GM12874 (cell line): ENCODE results near the gene SOX5.

ENCODE experiments used
- TF ChIP-seq, protein P1 (sequence below): IDR thresholded peaks from 2 replicates; pipeline ENCODE4 v1.5.1; 2011; ENCODE audit warnings: low read depth, mild to moderate bottlenecking, control low read depth, low read length, moderate library complexity; ENCODE audit not compliant: insufficient read depth

Gene SOX5

DNA sequence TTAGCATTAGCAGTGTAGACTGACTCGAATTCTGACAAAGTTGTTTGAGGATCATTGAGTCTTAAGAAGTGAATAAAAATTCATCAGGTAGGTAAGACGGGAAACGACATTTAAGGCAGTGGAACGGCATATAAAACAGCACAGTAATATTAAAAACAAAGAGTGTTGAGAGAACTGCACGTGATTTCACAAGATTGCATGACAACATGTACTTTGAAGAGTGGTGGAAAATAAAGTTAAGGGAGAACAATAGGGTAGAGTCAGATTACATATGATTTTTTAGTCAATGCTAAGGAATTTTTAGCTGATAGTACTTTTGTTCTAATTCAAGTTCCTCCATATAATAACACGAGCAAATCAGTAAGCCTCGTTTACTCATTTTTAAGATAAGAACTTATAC, 115.4 kb downstream of the SOX5 start:
- TF ChIP-seq, protein P1, sequence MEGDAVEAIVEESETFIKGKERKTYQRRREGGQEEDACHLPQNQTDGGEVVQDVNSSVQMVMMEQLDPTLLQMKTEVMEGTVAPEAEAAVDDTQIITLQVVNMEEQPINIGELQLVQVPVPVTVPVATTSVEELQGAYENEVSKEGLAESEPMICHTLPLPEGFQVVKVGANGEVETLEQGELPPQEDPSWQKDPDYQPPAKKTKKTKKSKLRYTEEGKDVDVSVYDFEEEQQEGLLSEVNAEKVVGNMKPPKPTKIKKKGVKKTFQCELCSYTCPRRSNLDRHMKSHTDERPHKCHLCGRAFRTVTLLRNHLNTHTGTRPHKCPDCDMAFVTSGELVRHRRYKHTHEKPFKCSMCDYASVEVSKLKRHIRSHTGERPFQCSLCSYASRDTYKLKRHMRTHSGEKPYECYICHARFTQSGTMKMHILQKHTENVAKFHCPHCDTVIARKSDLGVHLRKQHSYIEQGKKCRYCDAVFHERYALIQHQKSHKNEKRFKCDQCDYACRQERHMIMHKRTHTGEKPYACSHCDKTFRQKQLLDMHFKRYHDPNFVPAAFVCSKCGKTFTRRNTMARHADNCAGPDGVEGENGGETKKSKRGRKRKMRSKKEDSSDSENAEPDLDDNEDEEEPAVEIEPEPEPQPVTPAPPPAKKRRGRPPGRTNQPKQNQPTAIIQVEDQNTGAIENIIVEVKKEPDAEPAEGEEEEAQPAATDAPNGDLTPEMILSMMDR = no peak

- TF ChIP-seq, protein P1 = no peak
Measured at GRCh38 chr12:23831739-23832138, 117.7 kb downstream of the SOX5 start.

- TF ChIP-seq, protein P1 = no peak
Measured at GRCh38 chr12:23830210-23830609, 119.3 kb downstream of the SOX5 start.

GRCh38 chr12:23827353-23827752, 122.1 kb downstream of the SOX5 start:
- TF ChIP-seq, protein P1 = no peak

GRCh38 chr12:23824358-23824757, 125.1 kb downstream of the SOX5 start:
- TF ChIP-seq, protein P1 = no peak

GRCh38 chr12:23817345-23817744, 132.1 kb downstream of the SOX5 start:
- TF ChIP-seq, protein P1 = no peak

DNA sequence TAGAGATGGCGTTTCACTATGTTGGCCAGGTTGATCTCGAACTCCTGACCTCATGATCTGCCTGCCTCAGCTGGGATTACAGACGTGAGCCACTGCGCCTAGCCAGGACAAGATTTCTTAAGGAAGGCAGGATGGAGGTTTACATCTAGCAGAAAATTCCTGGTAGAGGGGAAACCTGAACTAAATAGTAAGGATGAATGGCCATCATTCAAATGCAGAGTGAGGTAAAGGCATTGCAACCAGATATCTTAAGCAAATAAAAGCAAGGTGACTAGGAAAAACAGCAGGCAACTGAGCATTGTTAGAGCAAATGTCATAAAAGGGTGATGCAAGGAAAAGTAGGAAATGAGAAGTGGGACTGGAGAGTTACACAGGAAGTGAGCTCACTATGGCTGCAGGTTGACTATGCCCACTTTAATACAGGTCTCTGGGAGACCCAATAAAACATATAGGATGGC, 133.0 kb downstream of the SOX5 start:
- TF ChIP-seq, protein P1 = no peak

- TF ChIP-seq, protein P1 = no peak
Measured at GRCh38 chr12:23815810-23816209, 133.7 kb downstream of the SOX5 start.
